Fibroblast of lung (primary cell): ENCODE results near the gene TADA2B.

ENCODE experiments used
- CTCF ChIP-seq, 2 donors: IDR thresholded peaks in 1 of 2; conservative IDR thresholded peaks in 1 of 2; 1 replicate in 1 of 2; 2 replicates in 1 of 2; pipeline ENCODE4 v1.5.1; 2011 to 2012; ENCODE audit warnings: low read length in 2 of 2, control low read depth in 1 of 2, inconsistent platforms in 1 of 2, low read depth in 1 of 2, mild to moderate bottlenecking in 1 of 2
- EZH2 ChIP-seq: IDR thresholded peaks from 2 replicates; pipeline ENCODE4 v1.5.1; 2012; ENCODE audit warnings: low read length, control low read depth, mild to moderate bottlenecking; ENCODE audit errors: missing control alignments

GRCh38 chr4:7044137-7044930, 1.2 kb downstream of the TADA2B start:
- TF ChIP-seq CTCF (conservative IDR thresholded peaks at IDR 0.05 in 1 of 2, IDR thresholded peaks at IDR 0.05 in 1 of 2; ENCODE audit: low read depth in 1 of 2, low read length in 2 of 2), result no peak
- TF ChIP-seq EZH2, result no peak
